Measurements from ENCODE around the gene PPIL6. TPM values are rescaled to one million over a fixed set of nuclear protein-coding genes. Genes with fewer than 3 reads are reported as not detected.

The PPIL6 gene
- polyA plus RNA-seq, 1 of the 3 experiments (the other 2 are of a cell fraction), result 1.1 TPM

DNA sequence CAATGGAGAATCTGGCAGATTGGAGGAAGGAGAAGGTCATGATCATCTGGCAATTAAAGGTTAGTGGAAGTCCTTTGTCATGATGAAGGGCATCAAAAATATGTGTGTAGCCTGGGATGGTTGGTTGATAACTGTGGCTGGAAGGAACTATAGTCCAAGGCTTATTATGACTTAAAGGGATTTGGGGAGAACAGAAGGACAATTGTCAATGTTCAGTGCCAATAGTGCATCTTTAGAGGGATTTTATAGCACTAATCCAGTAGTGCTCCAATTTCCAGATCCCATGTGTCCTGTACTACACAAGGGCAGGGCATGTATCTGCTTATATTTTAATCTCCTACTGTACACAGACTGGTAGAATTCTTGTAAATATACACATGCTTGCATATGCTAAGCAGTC lies 47.6 kb upstream of the PPIL6 start:
- Histone ChIP-seq H2AFZ (ENCODE audit: low read depth) (no peak overlapping the region), H4K20me1 (ENCODE audit: insufficient read depth) (no peaks in the 10 kb centered on the region), H3K79me2 (ENCODE audit: insufficient read depth) (no peaks in the 10 kb centered on the region), H3K9me2 (no peaks in the 10 kb centered on the region), H3K9ac (no peak overlapping the region), H3K4me1 (ENCODE audit: control insufficient read depth in 1 of 2, insufficient read depth in 2 of 2, low read depth in 1 of 2, low read length in 1 of 2) (no peaks in the 10 kb centered on the region; a peak in 1 of 4 replicates), H3K27ac (ENCODE audit: low read depth in 2 of 2, low read length in 1 of 2) (no peak overlapping the region), H3K27me3 (ENCODE audit: insufficient read depth) (no peaks in the 10 kb centered on the region), H3K4me3 (ENCODE audit: low read depth in 2 of 2, low read length in 1 of 2) (no peak overlapping the region), H3F3A (replicated peaks; ENCODE audit: insufficient read depth) (peaks cover 4% of the 10 kb centered on the region), H3K4me2 (no peak overlapping the region), H3K9me3 (no peaks in the 10 kb centered on the region), H3K36me3 (replicated peaks in 1 of 2; ENCODE audit: control insufficient read depth in 1 of 2, insufficient read depth in 2 of 2, low read length in 1 of 2) (no peaks in the 10 kb centered on the region)
- TF ChIP-seq SIN3A (IDR thresholded peaks at IDR 0.05; ENCODE audit: borderline replicate concordance, low read depth, low read length) (no peak), RAD21 (IDR thresholded peaks at IDR 0.05; ENCODE audit: low read length) (no peak), FOXJ3 (CRISPR knock-in tag; IDR thresholded peaks at IDR 0.05) (no peak), SMC3 (IDR thresholded peaks at IDR 0.05; ENCODE audit: low read depth, low read length) (no peak), TCF12 (IDR thresholded peaks at IDR 0.05) (no peak), TEAD4 (IDR thresholded peaks at IDR 0.05; ENCODE audit: borderline replicate concordance, insufficient read depth) (no peak), CTCF (IDR thresholded peaks at IDR 0.05) (no peak), FOSL2 (IDR thresholded peaks at IDR 0.05; ENCODE audit: borderline replicate concordance, low read depth) (no peak), CHD2 (IDR thresholded peaks at IDR 0.05; ENCODE audit: low read length, partially characterized antibody) (no peak), GATA2 (CRISPR knock-in tag; IDR thresholded peaks at IDR 0.05) (no peak), MEF2A (IDR thresholded peaks at IDR 0.05; ENCODE audit: borderline replicate concordance, low read depth) (no peak), YY1 (IDR thresholded peaks at IDR 0.05; ENCODE audit: low read depth) (no peak)
- TF ChIP-seq, protein P1, sequence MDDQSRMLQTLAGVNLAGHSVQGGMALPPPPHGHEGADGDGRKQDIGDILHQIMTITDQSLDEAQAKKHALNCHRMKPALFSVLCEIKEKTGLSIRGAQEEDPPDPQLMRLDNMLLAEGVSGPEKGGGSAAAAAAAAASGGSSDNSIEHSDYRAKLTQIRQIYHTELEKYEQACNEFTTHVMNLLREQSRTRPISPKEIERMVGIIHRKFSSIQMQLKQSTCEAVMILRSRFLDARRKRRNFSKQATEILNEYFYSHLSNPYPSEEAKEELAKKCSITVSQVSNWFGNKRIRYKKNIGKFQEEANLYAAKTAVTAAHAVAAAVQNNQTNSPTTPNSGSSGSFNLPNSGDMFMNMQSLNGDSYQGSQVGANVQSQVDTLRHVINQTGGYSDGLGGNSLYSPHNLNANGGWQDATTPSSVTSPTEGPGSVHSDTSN (IDR thresholded peaks at IDR 0.05), result no peak
- ChIA-PET POLR2A (no interaction called here), CTCF (no interaction called here)
- no peak for DNase-seq

DNA sequence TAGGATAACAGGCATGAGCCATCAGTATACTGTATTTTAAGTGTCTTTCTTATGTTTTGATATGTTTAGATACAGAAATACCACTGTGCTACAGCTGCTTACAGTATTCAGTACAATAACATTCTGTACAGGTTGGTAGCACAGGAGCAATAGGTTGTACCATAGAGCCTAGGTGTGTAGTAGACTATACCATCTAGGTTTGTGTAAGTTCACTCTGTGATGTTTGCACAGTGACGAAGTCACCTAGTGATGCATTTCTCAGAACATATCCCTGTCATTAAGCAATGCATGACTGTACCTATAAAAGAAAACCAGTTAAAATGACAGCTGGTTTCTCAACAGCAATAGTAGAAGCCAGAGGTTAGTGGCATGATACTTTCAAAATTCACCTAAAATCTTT lies 45.6 kb upstream of the PPIL6 start:
- POLR2A ChIA-PET, result no interaction called here
- Histone ChIP-seq H4K20me1 (ENCODE audit: insufficient read depth) (no peaks in the 10 kb centered on the region), H3K27me3 (ENCODE audit: insufficient read depth) (no peaks in the 10 kb centered on the region), H3K9me3 (no peaks in the 10 kb centered on the region), H3K4me1 (ENCODE audit: control insufficient read depth in 1 of 2, insufficient read depth in 2 of 2, low read depth in 1 of 2, low read length in 1 of 2) (peaks cover 4 to 11% of the 10 kb centered on the region in 2 experiments; a peak in 3 of 4 replicates), H3K36me3 (replicated peaks in 1 of 2; ENCODE audit: control insufficient read depth in 1 of 2, insufficient read depth in 2 of 2, low read length in 1 of 2) (peaks cover 6 to 9% of the 10 kb centered on the region in 2 experiments), H3K4me2 (no peak overlapping the region), H3K9me2 (no peaks in the 10 kb centered on the region), H3K4me3 (ENCODE audit: low read depth in 2 of 2, low read length in 1 of 2) (no peak overlapping the region), H2AFZ (ENCODE audit: low read depth) (no peak overlapping the region), H3K27ac (ENCODE audit: low read depth in 2 of 2, low read length in 1 of 2) (no peak overlapping the region), H3K9ac (no peak overlapping the region), H3K79me2 (ENCODE audit: insufficient read depth) (peaks cover 16% of the 10 kb centered on the region), H3F3A (replicated peaks; ENCODE audit: insufficient read depth) (peaks cover 4% of the 10 kb centered on the region)
- 63% methylated on average over 1 of the region's 1 CpG for WGBS (ENCODE audit: low lambda C conversion rate)
- no peak for TF ChIP-seq ZBTB33 (IDR thresholded peaks at IDR 0.05; ENCODE audit: borderline replicate concordance, low read depth)
- no peak for TF ChIP-seq CTCF (IDR thresholded peaks at IDR 0.05)
- TF ChIP-seq FOXM1 (IDR thresholded peaks at IDR 0.05; ENCODE audit: low read depth), result no peak
- TF ChIP-seq TEAD4 (IDR thresholded peaks at IDR 0.05; ENCODE audit: borderline replicate concordance, insufficient read depth), result no peak
- TF ChIP-seq NRF1 (IDR thresholded peaks at IDR 0.05; ENCODE audit: low read depth, low read length), result no peak
- no peak for TF ChIP-seq FOXJ3 (CRISPR knock-in tag; IDR thresholded peaks at IDR 0.05)
- TF ChIP-seq RAD21 (IDR thresholded peaks at IDR 0.05; ENCODE audit: low read length), result no peak
- no peak for DNase-seq
- CTCF ChIA-PET, result no interaction called here
